SU-DHL-6 (cell line): ENCODE data around the gene CLSTN2.

Experiments
- H2AFZ ChIP-seq: fragments of 200-600 bp; sonication (generic); 2 replicates; pipeline ENCODE4 v1.6.1; 2014; ENCODE audit warnings: low read depth, mild to moderate bottlenecking, moderate library complexity, mixed read lengths, antibody characterized with exemption, low read length; ENCODE audit not compliant: severe bottlenecking
- H3F3A ChIP-seq: fragments of 200-600 bp; shearing (Covaris generic); 2 replicates; pipeline ENCODE4 v1.6.0; 2016; ENCODE audit warnings: antibody characterized with exemption, mild to moderate bottlenecking; ENCODE audit not compliant: insufficient read depth
- H3K27ac ChIP-seq: fragments of 200-600 bp; sonication (generic); 2 replicates; pipeline ENCODE4 v1.5.1; 2016; ENCODE audit warnings: low read depth, mild to moderate bottlenecking, low read length, moderate library complexity, mixed read lengths
- H3K27me3 ChIP-seq: fragments of 200-600 bp; sonication (generic), shearing (Covaris generic); 2 replicates; pipeline ENCODE4 v1.6.0; 2014; ENCODE audit warnings: mild to moderate bottlenecking, low read length
- H3K36me3 ChIP-seq: fragments of 200-600 bp; sonication (generic); 2 replicates; pipeline ENCODE4 v1.6.1; 2014; ENCODE audit warnings: mild to moderate bottlenecking, low read length, mixed read lengths
- H3K4me2 ChIP-seq: fragments of 300-600, 200-600 bp; shearing (Covaris generic), sonication (generic); 2 replicates; pipeline ENCODE4 v1.6.0; 2014; ENCODE audit warnings: low read length, low read depth, mild to moderate bottlenecking; ENCODE audit not compliant: poor library complexity, severe bottlenecking
- H3K4me3 ChIP-seq: fragments of 200-600 bp; sonication (generic); 2 replicates; pipeline ENCODE4 v1.5.1; 2014; ENCODE audit warnings: antibody characterized with exemption, low read length, mild to moderate bottlenecking, mixed read lengths; ENCODE audit not compliant: insufficient read depth, poor library complexity, severe bottlenecking
- H3K79me2 ChIP-seq: fragments of 200-600 bp; sonication (generic); 2 replicates; pipeline ENCODE4 v1.6.1; 2014; ENCODE audit warnings: mild to moderate bottlenecking, low read length, moderate library complexity; ENCODE audit not compliant: insufficient read depth
- H3K9ac ChIP-seq: fragments of 200-600 bp; sonication (generic); 2 replicates; pipeline ENCODE4 v1.7.0; 2014; ENCODE audit warnings: mild to moderate bottlenecking, low read length
- H3K9me2 ChIP-seq: fragments of 200-600 bp; sonication (generic); replicated peaks from 2 replicates; pipeline ENCODE4 v1.6.1; 2014; ENCODE audit warnings: low read length; ENCODE audit not compliant: insufficient read depth
- H3K9me3 ChIP-seq: fragments of 200-600 bp; sonication (generic); 2 replicates; pipeline ENCODE4 v1.6.1; 2014; ENCODE audit warnings: low read length, mixed read lengths; ENCODE audit not compliant: insufficient read depth
- H4K20me1 ChIP-seq: fragments of 200-600 bp; sonication (generic); 2 replicates; pipeline ENCODE4 v1.6.1; 2014; ENCODE audit warnings: low read depth, mild to moderate bottlenecking, antibody characterized with exemption, low read length, moderate library complexity, mixed read lengths
- CTCF ChIP-seq: fragments of 200-600 bp; sonication (generic); IDR thresholded peaks from one replicate; pipeline ENCODE4 v1.5.1; 2017; ENCODE audit warnings: antibody characterized with exemption, mild to moderate bottlenecking, low read length, moderate library complexity; ENCODE audit not compliant: insufficient read depth, poor library complexity, severe bottlenecking
- EZH2phosphoT487 ChIP-seq: fragments of 200-600 bp; sonication (generic), shearing (Covaris generic); conservative IDR thresholded peaks from 2 replicates; pipeline ENCODE4 v1.6.1; 2018; ENCODE audit warnings: mild to moderate bottlenecking, antibody characterized with exemption, low read length, moderate library complexity, mixed read lengths

CLSTN2 gene

GRCh38 chr3:140034058-140034457 lies 99.1 kb downstream of the CLSTN2 start:
- H3K27me3 ChIP-seq, result no peaks in the 10 kb centered on the region
- no peaks in the 10 kb centered on the region for H4K20me1 ChIP-seq
- no peak overlapping the region for H3K4me3 ChIP-seq
- no peak overlapping the region for H3K4me2 ChIP-seq
- H3K9ac ChIP-seq, result no peak overlapping the region
- H3K27ac ChIP-seq, result no peak overlapping the region
- no peaks in the 10 kb centered on the region for H3K36me3 ChIP-seq
- no peak for TF ChIP-seq CTCF
- no peak for TF ChIP-seq EZH2phosphoT487
- no peaks in the 10 kb centered on the region for H3K9me3 ChIP-seq
- H3F3A ChIP-seq, result no peaks in the 10 kb centered on the region
- no peaks in the 10 kb centered on the region for H3K79me2 ChIP-seq
- H3K9me2 ChIP-seq, result no peaks in the 10 kb centered on the region
- no peak overlapping the region for H2AFZ ChIP-seq

GRCh38 chr3:140035871-140036270 lies 100.9 kb downstream of the CLSTN2 start:
- Histone ChIP-seq H3K27me3 (no peaks in the 10 kb centered on the region), H3F3A (no peaks in the 10 kb centered on the region), H4K20me1 (no peaks in the 10 kb centered on the region), H3K27ac (no peak overlapping the region), H3K9me2 (no peaks in the 10 kb centered on the region), H3K9ac (no peak overlapping the region), H3K36me3 (no peaks in the 10 kb centered on the region), H2AFZ (no peak overlapping the region), H3K4me2 (no peak overlapping the region), H3K4me3 (no peak overlapping the region), H3K9me3 (no peaks in the 10 kb centered on the region), H3K79me2 (no peaks in the 10 kb centered on the region)
- TF ChIP-seq EZH2phosphoT487 (no peak), CTCF (no peak)

GRCh38 chr3:140050396-140050795 lies 115.4 kb downstream of the CLSTN2 start:
- Histone ChIP-seq H3K36me3 (no peaks in the 10 kb centered on the region), H3K9me3 (no peaks in the 10 kb centered on the region), H3K27me3 (no peaks in the 10 kb centered on the region), H3K79me2 (no peaks in the 10 kb centered on the region), H3K4me2 (no peak overlapping the region), H3K9me2 (no peaks in the 10 kb centered on the region), H4K20me1 (no peaks in the 10 kb centered on the region), H3F3A (no peaks in the 10 kb centered on the region), H3K9ac (no peak overlapping the region), H3K4me3 (no peak overlapping the region), H2AFZ (no peak overlapping the region), H3K27ac (no peak overlapping the region)
- TF ChIP-seq EZH2phosphoT487, result no peak
- TF ChIP-seq CTCF, result no peak
